Measurements from ENCODE around the gene CD52. TPM values are rescaled to one million over a fixed set of nuclear protein-coding genes. Genes with fewer than 3 reads are reported as not detected.

CD52 gene
- total RNA-seq, 3 donors from 2014 or later: 6.9 to 17.8 (median 13.1) TPM

GRCh38 chr1:26314501-26314900, 3.3 kb upstream of the CD52 start:
- DNase-seq: no peak
- H3K9me3 ChIP-seq: no peaks in the 10 kb centered on the region
- ATAC-seq: no peak
- intact Hi-C loops (cut with DNase I, micrococcal nuclease): no loop called here
- H3K4me1 ChIP-seq (ENCODE audit: low read depth): peaks cover 2% of the 10 kb centered on the region
- no peak overlapping the region for H3K4me3 ChIP-seq
- TF ChIP-seq CTCF (IDR thresholded peaks at IDR 0.05): no peak
- no peaks in the 10 kb centered on the region for H3K36me3 ChIP-seq (ENCODE audit: low read depth)

GRCh38 chr1:26315874-26316850, 1.6 kb upstream of the CD52 start:
- intact Hi-C loops (cut with DNase I, micrococcal nuclease): no loop called here
- Histone ChIP-seq H3K4me1 (ENCODE audit: low read depth) (peaks cover 3% of the 10 kb centered on the region), H3K4me3 (no peak overlapping the region), H3K9me3 (no peaks in the 10 kb centered on the region), H3K36me3 (ENCODE audit: low read depth) (no peaks in the 10 kb centered on the region)
- ATAC-seq: no peak
- no peak for DNase-seq
- TF ChIP-seq CTCF (IDR thresholded peaks at IDR 0.05): no peak

DNA sequence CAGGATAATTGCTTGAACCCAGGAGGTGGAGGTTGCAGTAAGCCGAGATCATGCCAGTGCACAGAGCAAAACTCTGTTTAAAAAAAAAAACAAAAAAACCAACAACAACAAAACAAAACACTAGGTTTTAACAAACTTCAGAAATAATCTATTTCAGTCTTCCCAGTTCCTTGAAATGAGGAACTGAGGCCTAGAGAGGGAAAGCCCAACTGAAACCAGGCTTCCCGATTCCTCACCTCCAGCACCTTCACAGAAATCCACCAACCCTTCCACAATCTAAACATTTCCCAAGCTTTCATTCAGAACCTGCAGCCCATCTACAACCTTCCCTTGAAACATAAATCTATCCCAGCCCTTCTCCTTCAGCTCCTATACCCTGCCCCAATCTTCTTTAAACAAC, 612 bp upstream of the CD52 start:
- ATAC-seq: no peak
- Histone ChIP-seq H3K36me3 (ENCODE audit: low read depth) (no peaks in the 10 kb centered on the region), H3K9me3 (no peaks in the 10 kb centered on the region), H3K4me1 (ENCODE audit: low read depth) (peaks cover 7% of the 10 kb centered on the region), H3K4me3 (no peak overlapping the region)
- TF ChIP-seq CTCF (IDR thresholded peaks at IDR 0.05): no peak
- no peak for DNase-seq
- intact Hi-C loops (cut with DNase I, micrococcal nuclease): no loop called here

GRCh38 chr1:26318338-26319064, 743 bp downstream of the CD52 start:
- no peak for TF ChIP-seq CTCF (IDR thresholded peaks at IDR 0.05)
- H3K36me3 ChIP-seq (ENCODE audit: low read depth): no peaks in the 10 kb centered on the region
- H3K9me3 ChIP-seq: no peaks in the 10 kb centered on the region
- ATAC-seq: peak; percentile 21
- no peak overlapping the region for H3K4me3 ChIP-seq
- H3K4me1 ChIP-seq (ENCODE audit: low read depth): peaks cover 7% of the 10 kb centered on the region
- peak in 1 of 3 donors; percentile 28 for DNase-seq
- intact Hi-C loops (cut with DNase I, micrococcal nuclease): no loop called here

- peaks cover 5% of the 10 kb centered on the region for H3K4me1 ChIP-seq (ENCODE audit: low read depth)
- TF ChIP-seq CTCF (IDR thresholded peaks at IDR 0.05): no peak
- no peaks in the 10 kb centered on the region for H3K9me3 ChIP-seq
- intact Hi-C loops (cut with DNase I, micrococcal nuclease): loop anchor here (5.0 kb wide), 1 partner anchor 44 kb away; no protein-coding TSS in a partner anchor
- no peaks in the 10 kb centered on the region for H3K36me3 ChIP-seq (ENCODE audit: low read depth)
- ATAC-seq (peak; percentile 6), DNase-seq (no peak)
- H3K4me3 ChIP-seq: no peak overlapping the region
Observed at GRCh38 chr1:26320896-26321295, 3.1 kb downstream of the CD52 start.

Measured in mucosa of descending colon (tissue), 3 donors.